ENCODE measurements around the gene PRR12.

The PRR12 gene

DNA sequence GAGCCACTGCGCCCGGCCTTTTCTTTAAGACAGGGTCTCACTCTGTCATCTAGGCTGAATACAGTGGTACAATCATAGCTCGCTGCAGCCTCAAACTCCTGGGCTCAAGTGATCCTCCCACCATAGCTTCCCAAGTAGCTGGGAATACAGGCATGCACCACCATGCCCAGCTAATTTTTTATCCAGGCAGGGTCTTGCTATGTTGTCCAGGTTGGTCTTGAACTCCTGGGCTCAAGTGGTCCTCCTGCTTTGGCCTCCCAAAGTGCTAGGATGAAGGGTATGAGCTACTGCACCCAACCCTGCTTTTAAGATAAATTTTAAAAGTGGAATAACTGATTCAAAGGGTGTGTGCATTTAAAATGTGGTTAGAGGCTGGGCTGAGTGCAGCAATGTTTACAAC is 24.7 kb upstream of the PRR12 start:
- no peak for DNase-seq

DNA sequence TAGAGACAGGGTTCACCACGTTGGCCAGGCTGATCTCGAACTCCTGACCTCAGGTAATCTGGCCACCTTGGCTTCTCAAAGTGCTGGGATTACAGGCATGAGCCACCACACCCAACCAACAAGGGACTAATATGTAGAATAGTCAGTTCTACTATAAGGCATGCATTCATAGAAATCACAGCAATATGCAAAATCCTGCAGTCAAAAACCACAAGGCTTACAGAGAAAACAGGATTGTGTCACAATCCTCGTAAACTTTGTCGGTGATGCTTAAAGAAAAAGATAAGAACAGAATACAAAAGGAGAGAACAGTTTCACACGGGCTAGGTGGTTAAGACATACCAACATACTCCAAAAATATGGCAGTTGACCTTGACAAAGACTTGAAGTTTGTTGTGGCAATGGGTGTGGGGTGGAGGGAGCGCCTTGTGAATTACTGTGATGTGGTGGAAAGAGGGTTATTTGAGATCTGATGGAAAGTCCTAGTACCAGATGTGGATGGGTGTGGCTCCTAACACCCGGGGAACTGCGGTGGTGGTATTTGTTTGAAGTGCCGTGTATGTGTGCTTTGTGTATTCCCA is 23.0 kb upstream of the PRR12 start:
- DNase-seq, result no peak

DNA sequence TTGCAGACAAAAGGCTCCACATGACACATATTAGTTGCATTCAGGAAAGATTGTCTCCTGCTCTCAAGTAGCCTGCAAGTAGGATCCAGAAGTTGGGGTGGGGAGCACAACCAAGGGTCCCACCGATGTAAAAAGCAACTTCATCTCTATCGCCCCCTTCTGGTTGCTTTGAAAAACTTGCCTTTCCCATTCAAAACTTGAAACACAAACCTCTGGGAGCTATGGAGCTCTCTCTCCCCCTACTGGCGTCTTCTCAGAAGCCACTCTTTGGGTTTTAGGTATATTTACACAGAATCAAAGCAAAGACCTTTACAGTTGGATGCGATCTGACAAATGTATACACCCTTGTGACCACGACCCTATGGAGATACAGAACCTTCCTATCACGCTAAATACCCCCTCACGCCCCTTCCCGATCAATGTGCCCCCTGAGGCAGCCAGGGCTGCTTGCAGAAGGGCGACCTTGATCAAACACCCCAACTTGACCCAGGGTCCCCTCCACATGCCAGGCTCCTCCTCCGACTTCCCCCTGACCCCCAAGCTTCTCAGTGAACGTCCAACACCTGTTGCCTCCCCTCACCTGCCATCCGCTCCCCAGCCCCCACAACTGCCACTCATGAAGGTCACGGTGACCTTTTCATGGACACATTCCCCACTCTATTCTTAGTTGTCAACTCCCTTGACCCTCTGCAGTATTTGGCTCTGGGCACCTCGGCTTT is 20.7 kb upstream of the PRR12 start:
- peak; percentile 67 for DNase-seq

DNA sequence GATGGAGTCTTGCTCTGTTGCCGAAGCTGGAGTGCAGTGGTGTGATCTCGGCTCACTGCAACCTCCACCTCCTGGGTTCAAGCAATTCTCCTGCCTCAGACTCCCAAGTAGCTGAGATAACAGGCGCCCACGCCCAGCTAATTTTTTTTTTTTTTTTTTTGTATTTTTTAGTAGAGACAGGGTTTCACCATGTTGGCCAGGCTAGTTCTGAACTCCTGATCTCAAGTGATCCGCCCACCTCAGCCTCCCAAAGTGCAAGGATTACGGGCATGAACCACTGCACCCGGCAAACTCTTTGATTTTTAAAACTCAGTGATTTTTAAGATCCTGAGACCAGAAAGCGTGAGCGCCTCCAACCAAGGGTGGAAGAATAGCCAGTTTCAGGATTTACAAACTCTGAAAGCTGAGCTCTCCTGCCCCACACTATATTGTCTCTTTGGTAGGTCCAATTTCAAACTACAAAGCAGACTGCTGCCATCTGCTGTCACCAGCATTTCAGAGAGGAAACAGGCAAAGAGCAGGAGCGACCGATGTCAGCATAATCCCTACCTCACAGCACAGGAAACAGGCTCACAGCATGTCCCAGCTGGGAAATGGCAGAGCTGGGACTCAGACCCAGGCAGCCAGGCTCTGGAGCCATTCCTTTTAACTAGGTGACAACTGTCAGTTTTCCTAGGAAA is 19.8 kb upstream of the PRR12 start:
- DNase-seq, result no peak

DNA sequence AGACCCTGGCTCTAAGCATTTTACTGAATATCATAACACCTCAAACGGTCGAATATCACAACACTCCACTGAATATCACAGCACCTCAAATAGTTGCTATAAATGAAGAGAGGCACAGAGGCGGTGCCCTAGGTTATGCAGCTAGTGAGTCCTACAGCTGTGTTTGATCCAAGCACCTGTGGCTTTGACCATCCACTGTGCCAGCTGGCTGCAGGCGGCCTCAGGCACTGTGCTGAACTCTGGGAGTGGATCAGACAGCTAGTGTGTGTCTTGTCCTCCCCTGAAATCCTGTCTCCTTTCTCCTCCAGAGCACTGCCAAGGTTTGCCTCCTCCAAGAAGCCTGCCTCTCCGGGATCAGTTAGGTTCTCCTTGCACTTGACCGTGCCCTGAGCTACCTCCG is 18.0 kb upstream of the PRR12 start:
- DNase-seq, result no peak

DNA sequence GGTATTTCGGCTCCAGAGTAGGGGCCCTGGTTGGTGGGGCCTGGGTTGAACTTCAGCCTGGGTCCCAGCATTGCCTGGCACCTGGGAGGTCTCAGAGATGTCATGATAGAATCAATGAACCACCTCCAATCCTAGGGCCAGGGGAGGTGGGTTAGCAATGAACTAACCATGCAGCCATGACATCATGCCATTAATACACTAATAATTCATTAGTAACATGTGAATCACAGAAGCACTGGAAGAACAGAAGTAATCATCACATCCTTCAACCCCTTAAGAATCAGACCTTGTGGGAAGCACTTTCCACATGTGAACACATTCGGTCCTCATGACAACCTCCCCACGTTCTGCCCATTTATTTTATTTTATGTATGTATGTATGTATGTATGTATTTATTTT is 17.6 kb upstream of the PRR12 start:
- no peak for DNase-seq

DNA sequence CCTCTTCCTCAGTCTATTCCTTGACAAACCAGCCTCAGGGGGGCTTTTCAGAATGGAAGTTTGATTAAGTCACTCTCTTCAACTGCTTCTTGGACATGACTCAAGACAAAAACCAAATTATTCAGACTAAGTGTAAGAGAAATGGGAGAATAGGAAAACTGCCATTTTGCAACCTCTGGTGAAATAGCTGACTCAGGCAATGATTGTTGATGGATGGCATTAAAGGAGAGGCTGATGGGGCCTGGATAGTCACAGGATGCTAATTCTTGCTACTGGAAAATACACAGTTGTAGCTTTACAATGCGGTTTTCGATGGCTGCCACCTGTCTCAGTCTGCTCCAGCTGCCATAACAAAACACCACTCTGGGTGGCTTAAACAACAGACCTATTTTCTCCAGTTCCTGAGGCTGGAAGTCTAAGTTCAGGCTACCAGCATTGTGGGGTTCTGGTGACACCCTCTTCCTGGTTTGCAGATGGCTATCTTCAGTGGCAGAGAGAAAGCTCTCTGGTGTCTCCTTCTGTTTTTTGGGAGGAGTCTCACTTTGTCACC is 16.7 kb upstream of the PRR12 start:
- no peak for DNase-seq

DNA sequence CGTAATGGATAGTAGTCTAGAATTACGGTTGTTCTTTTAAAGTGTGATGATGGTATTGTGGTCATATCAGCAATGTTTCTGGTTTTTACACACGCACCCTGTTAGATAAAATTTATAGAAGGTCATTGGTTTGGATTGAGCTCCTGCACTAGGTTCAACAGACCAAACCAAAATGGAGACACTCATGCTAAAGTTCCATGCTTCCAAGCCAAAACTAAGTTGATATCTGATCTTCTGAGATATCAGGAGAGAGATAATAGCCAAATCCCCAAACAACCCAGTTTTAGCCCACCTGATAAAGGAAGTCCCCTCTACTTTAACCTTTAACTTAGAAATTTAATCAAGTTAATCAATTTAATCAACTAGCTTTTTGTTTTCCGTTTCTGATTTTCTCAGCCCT is 11.8 kb upstream of the PRR12 start:
- no peak for DNase-seq

DNA sequence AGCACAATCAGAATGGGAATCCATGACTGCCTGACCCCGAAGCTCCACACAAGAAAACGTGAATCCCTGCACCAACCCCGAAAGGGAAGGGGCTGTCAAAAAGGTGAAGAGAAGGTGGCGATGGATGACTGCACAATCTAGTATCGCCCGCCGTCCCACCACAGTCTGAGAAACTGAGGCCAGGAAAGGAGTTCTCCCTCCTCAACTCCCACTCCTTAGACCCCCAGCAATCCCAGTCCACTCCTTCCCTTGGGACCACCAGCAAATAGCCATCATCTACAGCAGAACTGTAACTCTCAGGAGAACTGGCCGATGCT is 11.1 kb upstream of the PRR12 start:
- no peak for DNase-seq

DNA sequence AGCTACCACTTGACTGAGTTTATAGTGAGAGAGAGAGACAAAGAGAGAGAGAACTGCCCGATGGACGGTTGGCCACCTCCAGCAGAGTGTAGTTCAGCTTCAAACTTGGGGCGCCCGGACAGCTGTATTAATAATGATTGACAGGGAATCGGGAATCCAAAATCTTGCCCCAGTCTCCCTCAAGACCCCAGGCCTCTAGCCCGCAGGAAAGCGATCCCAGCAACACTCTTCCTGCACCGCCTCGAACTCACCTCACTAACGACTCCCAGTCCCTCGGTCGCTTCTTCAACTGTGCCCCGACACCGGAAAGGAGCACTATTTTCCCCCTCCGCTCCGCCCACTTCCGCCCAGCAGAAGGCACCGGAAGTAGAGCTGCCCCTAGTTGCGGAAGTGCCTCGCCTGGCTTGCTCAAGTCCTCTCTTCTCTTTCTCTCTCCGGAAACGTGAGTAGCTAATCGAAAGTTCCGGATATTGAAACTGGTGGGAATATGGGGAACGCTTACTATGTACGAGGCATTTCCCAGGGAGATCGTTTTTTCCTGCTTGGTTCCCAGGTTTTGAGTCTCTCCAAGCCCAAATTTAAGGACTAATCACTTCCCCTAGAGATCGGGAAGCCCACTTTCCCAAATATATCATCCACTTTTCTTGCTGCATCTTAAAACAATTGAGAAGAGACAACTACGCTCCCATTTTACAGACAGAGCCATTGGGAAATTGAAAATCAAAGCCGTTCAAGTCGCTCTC is 10.5 kb upstream of the PRR12 start, which contains the start of gene NOSIP:
NOSIP (minus strand) TSS at position 293 of the 743 bp plus-strand sequence. CDS start 19,865 bp downstream, outside the sequence.
- DNase-seq, result peak; percentile 96

DNA sequence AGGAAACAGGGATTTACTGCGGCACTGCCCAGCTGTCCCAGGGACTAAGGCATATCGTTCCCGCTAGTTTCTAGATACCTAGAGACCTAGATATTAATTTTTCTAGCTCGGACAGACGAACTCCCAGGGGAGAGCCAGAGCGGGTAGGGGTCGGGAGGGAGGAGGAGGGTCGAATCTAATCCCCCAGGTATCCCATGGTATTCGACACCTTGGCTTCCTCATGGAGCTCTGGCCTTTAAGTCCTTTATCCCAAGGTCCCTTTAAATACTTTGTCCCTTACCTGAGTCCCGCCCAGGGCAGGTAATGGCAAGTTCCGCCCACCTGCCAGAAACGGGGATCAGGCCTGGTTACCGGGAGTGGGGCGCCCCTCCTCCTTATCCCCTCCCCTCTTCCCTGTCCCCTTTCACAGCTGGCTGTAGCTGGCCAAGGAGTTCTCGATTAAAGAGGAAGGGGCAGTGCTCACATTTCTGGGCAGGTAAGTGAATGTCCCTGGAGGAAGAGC is 9.9 kb upstream of the PRR12 start, which contains the start of gene PRRG2:
PRRG2 (plus strand) TSS at position 310 of the 502 bp plus-strand sequence. CDS start 1,904 bp downstream, outside the sequence.
- peak; percentile 7 for DNase-seq

DNA sequence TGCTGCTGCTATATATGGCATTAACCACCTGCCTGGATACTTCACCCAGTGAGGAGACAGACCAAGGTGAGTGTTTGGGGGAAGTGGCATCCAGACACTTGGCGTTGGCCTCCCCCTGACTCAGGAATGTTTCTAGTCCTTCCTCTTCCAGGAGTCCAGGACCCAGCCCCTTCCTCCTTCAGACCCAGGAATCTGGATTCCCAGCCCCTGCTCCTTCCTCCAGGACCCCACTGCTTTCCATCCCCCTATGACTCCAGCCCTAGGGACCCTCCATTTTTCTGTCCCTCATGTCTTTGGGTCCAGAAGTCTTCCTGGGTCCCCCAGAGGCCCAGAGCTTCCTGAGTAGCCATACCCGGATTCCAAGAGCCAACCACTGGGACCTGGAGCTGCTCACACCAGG is 7.7 kb upstream of the PRR12 start:
- no peak for DNase-seq

DNA sequence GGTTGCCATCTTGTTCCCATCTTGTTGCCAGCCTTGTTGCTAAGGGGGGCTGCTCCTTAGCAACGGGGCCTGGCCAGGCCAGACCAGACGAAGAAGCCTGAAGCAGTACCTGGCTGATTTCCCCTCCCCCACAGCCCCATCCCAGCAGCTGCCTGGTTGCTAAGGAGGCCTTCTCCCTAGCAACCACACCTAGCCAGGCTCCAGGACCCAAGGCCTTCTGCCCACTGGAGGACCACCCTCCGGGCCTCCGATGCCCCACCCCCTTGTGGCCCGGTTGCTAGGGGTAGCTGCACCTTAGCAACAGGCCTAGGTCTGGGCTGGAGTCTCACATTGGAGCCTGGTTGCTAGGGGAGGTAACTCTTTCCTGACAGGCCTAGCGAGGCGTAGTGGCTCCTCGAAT is 6.0 kb upstream of the PRR12 start:
- peak; percentile 77 for DNase-seq

DNA sequence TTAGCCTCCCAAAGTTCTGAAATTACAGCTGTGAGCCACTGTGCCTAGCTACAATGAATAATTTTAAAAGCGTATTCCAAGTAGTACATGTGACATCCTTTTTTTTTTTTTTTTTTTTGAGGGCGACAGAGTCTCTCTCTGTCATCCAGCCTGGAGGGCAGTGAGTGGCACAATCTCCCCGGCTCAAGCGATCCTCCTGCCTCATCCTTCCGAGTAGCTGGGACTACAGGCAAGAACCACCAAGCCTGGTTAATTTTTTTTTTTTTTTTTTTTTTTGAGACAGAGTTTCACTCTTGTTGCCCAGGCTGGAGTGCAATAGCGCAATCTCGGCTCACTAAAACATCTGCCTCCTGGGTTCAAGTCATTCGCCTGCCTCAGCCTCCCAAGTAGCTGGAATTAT is 3.8 kb upstream of the PRR12 start:
- no peak for DNase-seq

DNA sequence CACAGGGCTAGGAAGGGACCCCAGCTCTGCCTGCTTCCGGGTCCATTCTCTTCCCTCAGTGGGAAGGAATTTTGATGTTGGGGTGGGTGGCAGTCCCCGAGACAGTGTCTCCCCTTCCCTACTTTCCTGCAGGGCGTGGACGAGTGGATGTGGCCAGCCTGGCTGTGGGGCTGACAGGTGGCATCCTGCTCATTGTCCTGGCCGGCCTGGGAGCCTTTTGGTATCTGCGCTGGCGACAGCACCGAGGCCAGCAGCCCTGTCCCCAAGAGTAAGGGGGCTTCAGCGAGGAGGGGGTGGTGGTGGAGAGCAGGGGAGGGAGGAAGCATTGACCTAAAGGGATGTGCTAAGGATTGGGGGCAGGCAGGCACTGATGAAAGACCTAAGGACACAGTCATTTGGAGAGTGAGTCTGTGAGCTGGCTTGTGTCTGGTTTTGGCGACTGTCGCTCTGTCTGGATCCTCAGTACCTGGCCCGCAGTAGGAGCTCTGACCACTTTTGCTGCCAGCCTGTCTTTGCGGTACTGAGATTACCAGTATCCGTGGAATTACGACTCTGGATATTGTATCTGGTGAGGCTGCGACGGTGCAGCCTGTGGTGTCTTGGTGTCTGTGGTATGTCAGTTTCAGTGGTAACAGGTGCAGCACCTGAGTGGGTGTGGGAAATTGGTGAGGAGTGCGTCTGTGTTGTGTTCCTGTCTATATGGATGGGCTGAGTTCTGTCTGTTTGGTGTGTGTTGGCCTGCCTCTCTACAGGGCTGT is 2.4 kb upstream of the PRR12 start:
- DNase-seq, result no peak

DNA sequence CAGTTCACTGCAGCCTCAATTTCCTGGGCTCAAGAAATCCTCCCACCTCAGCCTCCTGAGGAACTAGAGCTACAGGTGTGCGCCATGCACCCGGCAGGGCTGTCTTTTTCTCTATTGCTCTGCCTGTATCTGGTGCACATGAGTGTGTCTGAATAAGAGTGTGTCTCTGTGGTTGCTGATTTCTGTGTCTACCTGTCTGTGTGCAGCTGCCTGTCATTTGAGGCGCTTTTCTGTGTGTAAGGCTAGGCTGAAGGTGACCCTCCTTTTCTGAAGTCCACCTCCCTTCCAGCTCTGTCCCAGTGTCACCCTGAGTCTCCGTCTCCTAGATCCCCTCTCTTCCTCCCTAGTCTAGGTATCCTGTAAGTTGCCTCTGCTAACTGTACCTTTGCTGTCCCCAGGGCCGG is 1.5 kb upstream of the PRR12 start:
- peak; percentile 21 for DNase-seq

DNA sequence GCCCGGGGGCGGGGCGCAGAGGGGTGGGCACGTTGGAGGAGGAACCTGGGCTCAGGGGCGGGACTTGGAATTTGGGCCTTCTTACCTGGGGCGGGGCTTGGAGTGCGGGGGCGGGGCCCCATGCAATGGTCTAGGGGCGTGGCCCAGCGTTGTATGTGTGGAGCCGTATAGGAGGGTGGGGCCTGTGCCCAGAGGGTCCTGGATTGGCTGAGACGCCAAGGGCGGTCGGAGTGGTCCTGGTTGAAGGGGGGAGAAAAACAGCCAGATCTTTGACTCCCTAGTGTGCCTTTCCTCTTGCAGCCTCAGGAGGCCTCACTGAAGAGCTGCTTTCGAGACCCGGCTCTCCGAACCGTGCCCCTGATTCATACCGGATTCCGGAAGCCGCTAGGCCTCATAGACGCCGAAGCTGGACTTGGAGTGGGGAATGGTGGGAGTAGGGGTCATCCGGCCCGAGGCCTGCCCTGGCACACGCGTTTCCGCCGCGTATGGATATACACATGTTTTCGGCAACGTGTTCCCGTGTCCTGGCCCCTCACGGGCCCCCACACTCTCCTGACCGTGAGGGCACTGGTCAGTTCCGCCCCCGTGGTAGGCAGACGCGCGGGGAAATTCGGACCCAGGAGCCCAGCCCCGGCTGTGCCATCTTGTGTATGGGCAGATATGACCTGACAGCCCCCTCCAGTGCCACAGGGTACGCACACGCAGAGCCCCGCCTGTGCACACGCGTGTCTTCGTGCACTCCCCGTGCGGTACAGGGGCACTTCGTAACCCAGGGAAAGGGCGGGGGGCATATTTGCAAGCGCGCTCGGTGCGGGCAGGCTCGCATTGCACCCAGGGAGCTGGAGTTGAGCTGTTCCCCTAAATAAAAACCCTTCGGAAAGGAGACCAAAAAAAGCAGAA is 661 bp upstream of the PRR12 start:
- DNase-seq, result peak; percentile 95

DNA sequence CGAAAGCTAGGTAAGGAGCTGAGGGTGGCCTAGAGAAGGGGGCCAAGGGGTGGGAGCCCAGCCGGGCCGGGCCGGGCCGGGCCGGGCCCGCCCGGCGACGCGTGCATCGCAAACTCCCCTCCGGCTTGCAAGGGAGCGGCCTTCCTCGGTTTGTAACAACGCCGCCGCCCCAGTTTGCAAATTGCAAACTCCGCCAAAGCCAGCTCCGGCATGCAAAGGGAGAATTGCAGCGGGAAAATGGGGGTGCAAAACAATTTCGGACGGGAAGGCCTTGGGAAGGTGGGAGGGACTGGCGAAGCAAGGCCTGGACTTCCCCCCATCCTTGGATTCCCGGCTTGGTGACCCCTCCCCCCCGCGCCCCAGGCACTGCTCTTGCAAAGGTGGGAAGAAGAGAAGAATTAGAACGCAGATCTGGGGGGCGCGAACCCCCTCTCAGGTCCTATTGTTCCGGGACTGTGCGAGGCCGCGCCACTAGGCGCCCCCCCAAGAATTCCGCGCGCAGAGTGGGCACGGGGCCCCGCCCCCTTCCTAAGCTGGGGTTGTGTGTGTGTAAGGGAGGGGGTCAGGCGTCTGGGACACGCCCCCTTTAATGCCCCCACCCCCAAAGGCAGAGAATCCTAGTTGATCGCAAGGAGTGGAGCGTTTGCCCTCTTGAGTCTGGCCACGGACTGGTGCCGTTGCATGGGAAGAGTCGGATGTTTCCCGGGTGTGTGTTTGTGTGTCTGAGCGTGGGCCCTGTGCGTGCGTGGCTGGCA is 926 bp downstream of the PRR12 start:
- peak; percentile 24 for DNase-seq

DNA sequence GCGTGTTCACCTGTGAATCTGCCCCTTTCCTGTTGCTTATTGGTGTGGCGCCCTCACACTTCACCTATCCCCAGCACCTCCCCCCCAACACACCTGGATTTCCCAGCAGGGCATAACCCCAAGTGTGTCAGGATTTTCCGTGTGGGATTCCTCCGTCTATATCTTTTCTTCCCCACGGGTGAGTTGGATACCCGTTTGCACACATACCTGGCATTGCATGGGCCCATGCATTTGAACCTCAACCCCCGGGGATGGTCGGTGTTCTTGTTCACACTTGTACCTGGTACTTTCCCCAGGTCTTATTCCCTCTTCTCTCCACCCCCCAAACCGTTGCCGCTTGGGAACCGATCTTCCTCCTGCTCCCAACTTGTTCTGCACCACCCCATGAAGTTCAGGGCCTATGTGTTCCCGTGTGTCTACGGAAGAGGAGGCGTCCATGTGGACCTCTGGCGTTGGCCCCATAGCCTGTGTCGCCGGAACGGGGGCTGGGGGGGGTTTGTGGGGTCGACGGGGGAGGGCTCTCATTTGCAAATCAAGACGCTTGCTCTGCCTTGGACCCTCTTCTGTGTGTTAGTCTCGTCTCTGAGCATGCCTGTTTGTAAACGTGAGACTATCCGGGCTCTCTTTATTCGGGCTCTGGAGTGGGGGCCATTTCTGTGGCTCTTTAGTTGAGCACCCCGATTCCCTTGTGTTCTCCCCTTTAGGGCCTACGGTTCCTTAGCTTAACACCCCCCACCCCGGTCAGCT is 1.7 kb downstream of the PRR12 start:
- no peak for DNase-seq
